ENCODE results near the gene IGFBP4.

The IGFBP4 gene

GRCh38 chr17:40456396-40456951, 13.2 kb downstream of the IGFBP4 start:
- DNase-seq (ENCODE audit: low read depth), result no peak

- DNase-seq (ENCODE audit: low read depth), result no peak
Observed at GRCh38 chr17:40457369-40457768, 14.1 kb downstream of the IGFBP4 start.

GRCh38 chr17:40457964-40458791, 14.9 kb downstream of the IGFBP4 start:
- DNase-seq (ENCODE audit: low read depth), result no peak

- DNase-seq (ENCODE audit: low read depth), result no peak
Observed at GRCh38 chr17:40458851-40459482, 15.7 kb downstream of the IGFBP4 start.

GRCh38 chr17:40459636-40460603, 16.7 kb downstream of the IGFBP4 start:
- DNase-seq (ENCODE audit: low read depth), result no peak

- DNase-seq (ENCODE audit: low read depth), result no peak
Observed at GRCh38 chr17:40460604-40460967, 17.3 kb downstream of the IGFBP4 start.

GRCh38 chr17:40460968-40461731, 17.9 kb downstream of the IGFBP4 start:
- DNase-seq (ENCODE audit: low read depth), result no peak

GRCh38 chr17:40461732-40462342, 18.6 kb downstream of the IGFBP4 start:
- DNase-seq (ENCODE audit: low read depth), result no peak

GRCh38 chr17:40462343-40463121, 19.3 kb downstream of the IGFBP4 start:
- no peak for DNase-seq (ENCODE audit: low read depth)

- no peak for DNase-seq (ENCODE audit: low read depth)
Observed at GRCh38 chr17:40463122-40463550, 19.9 kb downstream of the IGFBP4 start.

GRCh38 chr17:40464392-40464855, 21.2 kb downstream of the IGFBP4 start:
- DNase-seq (ENCODE audit: low read depth), result no peak

- DNase-seq (ENCODE audit: low read depth), result no peak
Observed at GRCh38 chr17:40466298-40466971, 23.2 kb downstream of the IGFBP4 start.

- DNase-seq (ENCODE audit: low read depth), result no peak
Observed at GRCh38 chr17:40467281-40467867, 24.1 kb downstream of the IGFBP4 start.

GRCh38 chr17:40468560-40468959, 25.3 kb downstream of the IGFBP4 start:
- DNase-seq (ENCODE audit: low read depth), result no peak

- DNase-seq (ENCODE audit: low read depth), result no peak
Observed at GRCh38 chr17:40469805-40470675, 26.8 kb downstream of the IGFBP4 start.

- DNase-seq (ENCODE audit: low read depth), result peak; percentile 61
Observed at GRCh38 chr17:40470932-40471828, 27.9 kb downstream of the IGFBP4 start.

All from non-pigmented ciliary epithelial cell (primary cell).